Measurements from ENCODE around the gene USH1C. TPM values are rescaled to one million over a fixed set of nuclear protein-coding genes. Genes with fewer than 3 reads are reported as not detected.

The USH1C gene
- polyA plus RNA-seq, 1 donor from 2014 or later = not detected

DNA sequence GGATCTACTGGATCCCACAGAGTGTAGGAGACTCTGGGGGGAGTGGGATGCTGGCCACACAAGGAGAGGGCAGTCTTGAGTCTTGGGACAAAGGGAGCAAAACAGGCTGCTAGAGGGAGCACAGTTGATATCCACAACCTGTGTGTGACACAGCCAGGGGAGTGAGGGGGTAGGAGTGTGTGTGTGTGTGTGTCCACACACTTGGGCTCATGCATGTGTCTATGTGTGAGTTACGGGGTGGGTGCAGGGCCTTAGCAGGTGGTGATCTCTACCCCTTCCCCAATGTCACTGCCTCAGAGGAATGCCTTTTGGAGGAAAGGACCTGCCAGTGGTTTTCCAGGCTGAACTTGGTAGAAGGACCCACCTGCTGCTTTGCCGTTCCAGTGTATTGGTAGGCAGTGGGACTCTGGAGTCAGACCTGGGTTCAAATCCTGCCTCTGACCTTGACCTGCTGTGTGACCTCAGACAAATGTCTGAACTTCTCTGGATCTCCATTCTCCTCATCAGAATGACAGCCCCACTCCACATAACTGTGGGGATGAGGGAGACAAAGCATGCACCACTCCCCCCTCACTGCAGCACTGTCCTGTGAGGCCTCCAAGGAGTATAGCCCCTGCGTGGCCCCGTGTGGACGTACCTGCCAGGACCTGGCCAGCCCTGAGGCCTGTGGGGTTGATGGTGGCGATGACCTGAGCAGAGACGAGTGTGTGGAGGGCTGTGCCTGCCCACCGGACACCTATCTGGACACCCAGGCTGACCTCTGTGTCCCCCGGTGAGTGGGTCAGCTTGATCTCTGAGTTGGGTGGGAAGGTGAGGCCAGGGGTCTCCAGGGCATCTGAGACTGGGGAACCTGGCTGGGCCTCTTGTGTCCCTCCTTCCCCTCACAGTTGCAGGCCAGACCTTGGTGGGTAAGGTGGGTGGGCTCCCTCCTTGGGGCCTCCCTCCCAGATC, 30.2 kb upstream of the USH1C start:
- Mint-ChIP-seq H3K27me3 (peaks cover 6% of the 10 kb centered on the region), H3K36me3 (no peaks in the 10 kb centered on the region), H3K4me1 (peaks cover 0 to 4% (median 0%) of the 10 kb centered on the region in 3 donors), H3K9me3 (no peaks in the 10 kb centered on the region), H3K27ac (peak overlapping the region in 1 of 3 donors; percentile 17), H3K4me3 (no peak overlapping the region)

DNA sequence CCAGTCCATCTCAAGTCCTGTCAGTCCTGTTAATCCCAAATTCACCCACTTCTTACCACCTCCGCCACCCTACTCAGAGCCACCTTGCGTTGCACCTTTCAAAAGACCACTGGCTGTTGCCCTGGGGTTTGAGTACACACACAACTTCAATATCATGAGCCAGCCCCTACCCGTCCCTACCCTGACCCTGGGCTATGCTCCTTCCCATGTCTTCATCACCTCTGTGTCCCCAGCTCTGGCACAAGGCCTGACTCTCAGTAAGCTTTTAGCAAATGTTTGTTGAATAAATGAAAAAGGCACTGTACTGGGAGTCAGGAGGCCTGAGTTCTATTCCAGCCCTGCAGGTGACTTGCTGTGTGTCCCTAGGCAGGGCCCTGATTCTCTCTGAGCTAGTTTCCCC, 29.3 kb upstream of the USH1C start:
- Mint-ChIP-seq H3K27me3 (peaks cover 5% of the 10 kb centered on the region), H3K4me3 (no peak overlapping the region), H3K27ac (no peak overlapping the region), H3K36me3 (no peaks in the 10 kb centered on the region), H3K9me3 (no peaks in the 10 kb centered on the region), H3K4me1 (peaks cover 0 to 4% (median 0%) of the 10 kb centered on the region in 3 donors)

DNA sequence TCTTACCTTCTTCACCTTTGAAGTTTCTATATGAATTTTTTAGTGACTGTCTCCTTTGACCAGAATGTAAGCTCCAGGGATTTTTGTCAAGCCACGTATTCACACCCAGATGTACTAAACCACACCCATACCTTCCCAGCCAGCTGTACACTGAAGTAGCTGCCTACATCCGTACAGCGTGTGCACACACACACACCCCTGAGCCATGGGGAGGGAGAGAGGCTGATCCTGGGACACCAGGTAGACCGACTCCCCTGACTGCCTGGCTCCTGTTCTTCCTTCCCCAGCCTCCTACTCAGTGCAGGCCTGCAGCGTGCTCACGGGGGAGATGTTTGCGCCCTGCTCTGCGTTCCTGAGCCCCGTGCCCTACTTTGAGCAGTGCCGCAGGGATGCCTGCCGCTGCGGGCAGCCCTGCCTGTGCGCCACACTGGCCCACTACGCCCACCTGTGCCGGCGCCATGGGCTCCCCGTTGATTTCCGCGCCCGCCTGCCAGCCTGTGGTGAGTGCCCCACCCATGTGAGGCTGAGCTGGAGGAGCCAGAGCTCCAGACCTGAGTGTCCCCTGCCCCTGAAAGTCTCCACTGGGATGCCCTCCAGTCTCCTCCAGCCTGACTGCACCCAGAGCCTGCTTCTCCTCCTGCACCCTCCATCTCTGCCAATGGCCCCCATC, 28.7 kb upstream of the USH1C start:
- H3K4me1 Mint-ChIP-seq = peaks cover 0 to 4% (median 0%) of the 10 kb centered on the region in 3 donors
- no peaks in the 10 kb centered on the region for H3K36me3 Mint-ChIP-seq
- H3K27me3 Mint-ChIP-seq = peaks cover 2% of the 10 kb centered on the region
- H3K27ac Mint-ChIP-seq = no peak overlapping the region
- H3K9me3 Mint-ChIP-seq = no peaks in the 10 kb centered on the region
- no peak overlapping the region for H3K4me3 Mint-ChIP-seq

DNA sequence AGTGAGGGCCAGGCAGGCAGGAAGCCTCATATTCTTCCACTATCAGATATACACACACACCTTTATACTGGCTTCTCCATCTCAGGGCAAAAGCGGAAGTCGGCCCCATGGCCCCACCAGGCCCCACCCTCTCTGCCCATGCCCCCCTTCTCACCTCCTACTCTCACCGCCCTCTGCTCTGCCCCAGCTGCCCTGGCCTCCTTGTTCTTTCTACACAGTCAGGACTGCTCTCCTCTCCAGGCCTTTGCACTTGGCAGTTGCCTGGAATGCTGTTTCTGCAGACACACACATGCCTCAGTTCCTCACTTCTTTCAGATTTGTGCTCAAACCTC, 28.1 kb upstream of the USH1C start:
- peak overlapping the region in 1 of 4 donors; percentile 44 for H3K4me3 Mint-ChIP-seq
- H3K4me1 Mint-ChIP-seq = peaks cover 0 to 4% (median 0%) of the 10 kb centered on the region in 3 donors
- H3K27me3 Mint-ChIP-seq = no peaks in the 10 kb centered on the region

DNA sequence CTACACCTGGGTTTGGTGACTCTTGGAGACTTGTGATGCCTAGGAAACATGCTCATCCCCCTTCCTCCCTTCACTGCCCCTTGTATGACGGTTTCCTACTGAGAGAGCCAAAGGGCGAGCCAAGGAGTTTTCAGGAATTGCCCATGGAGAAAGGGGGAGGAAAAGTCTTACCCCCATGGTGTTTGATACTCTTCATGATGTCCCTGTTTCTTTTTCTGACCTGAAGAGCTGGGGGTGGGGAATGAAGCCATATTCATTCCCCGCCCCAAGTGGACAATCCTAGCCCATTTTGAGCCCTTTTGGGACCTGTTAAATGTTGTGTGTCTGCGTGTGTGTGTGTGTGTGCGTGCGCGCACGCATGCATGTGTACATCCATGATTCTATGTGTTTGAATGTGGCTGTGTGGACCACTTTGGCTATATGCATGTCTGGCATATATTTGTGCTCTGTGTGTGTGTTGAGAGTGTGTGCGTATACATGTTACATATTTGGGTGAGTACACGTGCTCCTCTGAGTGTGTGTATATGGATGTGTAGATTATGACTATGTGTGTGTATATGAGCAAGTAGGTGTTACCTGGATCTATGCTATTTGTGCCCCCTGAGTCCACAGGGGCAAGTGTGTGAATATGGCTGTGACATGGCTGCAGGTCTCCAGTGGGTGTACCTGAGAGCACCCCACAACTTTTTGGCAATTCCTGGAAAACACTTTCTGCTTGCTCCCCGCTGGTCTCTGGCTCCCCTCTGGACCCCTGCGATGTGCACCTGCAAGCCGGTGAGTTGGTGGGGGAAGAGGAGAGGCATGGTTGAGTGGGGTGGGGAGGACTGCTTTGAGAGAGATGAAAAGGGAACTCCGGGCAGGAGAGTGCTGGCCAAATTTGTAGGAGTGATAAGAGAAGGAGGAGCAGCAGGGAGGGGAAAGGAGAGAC, 27.5 kb upstream of the USH1C start:
- Mint-ChIP-seq H3K4me1 (peaks cover 0 to 4% (median 0%) of the 10 kb centered on the region in 3 donors), H3K36me3 (no peaks in the 10 kb centered on the region), H3K27ac (no peak overlapping the region), H3K27me3 (no peaks in the 10 kb centered on the region), H3K4me3 (no peak overlapping the region), H3K9me3 (no peaks in the 10 kb centered on the region)

More for the DNA sequence above, 28.1 kb upstream of the USH1C start:
- no peaks in the 10 kb centered on the region for H3K36me3 Mint-ChIP-seq
- H3K27ac Mint-ChIP-seq = no peak overlapping the region
- no peaks in the 10 kb centered on the region for H3K9me3 Mint-ChIP-seq

DNA sequence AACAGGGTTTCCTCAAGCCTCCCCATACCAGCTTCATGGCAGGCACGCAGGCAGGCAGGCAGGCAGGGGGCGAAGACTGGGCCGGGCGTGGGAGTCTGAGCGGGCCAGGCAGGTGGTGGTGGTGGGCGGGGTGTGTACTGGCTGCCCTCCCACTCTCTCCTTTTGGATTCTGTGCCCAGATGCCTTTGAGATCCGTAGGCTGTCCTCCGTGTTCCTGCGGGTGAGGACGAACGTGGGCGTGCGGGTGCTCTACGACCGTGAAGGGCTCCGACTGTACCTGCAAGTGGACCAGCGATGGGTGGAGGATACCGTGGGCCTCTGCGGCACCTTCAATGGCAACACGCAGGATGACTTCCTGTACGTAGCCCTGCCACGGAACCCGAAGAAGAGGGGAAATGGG, 25.8 kb upstream of the USH1C start:
- H3K4me3 Mint-ChIP-seq = no peak overlapping the region
- no peak overlapping the region for H3K27ac Mint-ChIP-seq
- H3K9me3 Mint-ChIP-seq = no peaks in the 10 kb centered on the region
- H3K4me1 Mint-ChIP-seq = peaks cover 0 to 4% (median 0%) of the 10 kb centered on the region in 3 donors
- H3K36me3 Mint-ChIP-seq = no peaks in the 10 kb centered on the region
- H3K27me3 Mint-ChIP-seq = no peaks in the 10 kb centered on the region

DNA sequence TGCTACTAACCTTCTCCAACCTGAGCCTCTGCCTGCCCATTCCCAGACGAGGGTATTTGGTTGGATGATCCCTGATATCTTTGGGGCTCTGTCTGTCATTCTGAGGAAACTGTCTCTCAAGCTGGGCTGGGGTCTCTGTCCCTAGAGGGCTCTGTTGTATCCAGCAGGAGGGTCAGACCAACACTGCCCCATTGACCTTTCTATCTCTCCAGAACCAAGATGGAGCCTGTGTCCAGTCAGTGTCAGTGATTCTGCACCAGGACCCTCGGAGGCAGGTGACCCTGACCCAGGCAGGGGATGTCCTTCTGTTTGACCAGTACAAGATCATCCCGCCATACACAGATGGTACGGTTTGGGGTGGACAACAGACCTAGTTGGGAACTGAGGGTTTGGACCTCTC, 24.7 kb upstream of the USH1C start:
- Mint-ChIP-seq H3K4me3 (no peak overlapping the region), H3K9me3 (no peaks in the 10 kb centered on the region), H3K27ac (no peak overlapping the region), H3K36me3 (no peaks in the 10 kb centered on the region), H3K4me1 (peaks cover 0 to 4% (median 0%) of the 10 kb centered on the region in 3 donors), H3K27me3 (no peaks in the 10 kb centered on the region)

DNA sequence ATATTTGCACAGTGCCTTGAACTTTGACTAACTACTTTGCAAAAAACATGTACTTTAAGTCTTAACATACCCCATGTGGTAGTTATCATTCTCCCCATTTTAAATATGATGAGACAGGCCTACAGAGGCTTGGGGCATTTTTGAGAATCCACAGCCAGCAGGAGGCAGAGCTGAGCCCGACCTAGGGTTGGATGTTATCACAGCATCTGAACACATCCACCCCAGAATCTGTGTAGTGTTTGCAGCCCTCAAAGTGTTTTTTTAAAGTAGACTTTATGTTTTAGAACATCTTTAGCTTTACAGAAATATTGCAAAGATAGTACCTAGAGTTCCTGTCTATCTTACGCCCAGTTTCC, 20.4 kb upstream of the USH1C start:
- Mint-ChIP-seq H3K27me3 (peaks cover 4% of the 10 kb centered on the region), H3K36me3 (no peaks in the 10 kb centered on the region), H3K9me3 (no peaks in the 10 kb centered on the region), H3K27ac (no peak overlapping the region), H3K4me1 (no peaks in the 10 kb centered on the region), H3K4me3 (no peak overlapping the region)

DNA sequence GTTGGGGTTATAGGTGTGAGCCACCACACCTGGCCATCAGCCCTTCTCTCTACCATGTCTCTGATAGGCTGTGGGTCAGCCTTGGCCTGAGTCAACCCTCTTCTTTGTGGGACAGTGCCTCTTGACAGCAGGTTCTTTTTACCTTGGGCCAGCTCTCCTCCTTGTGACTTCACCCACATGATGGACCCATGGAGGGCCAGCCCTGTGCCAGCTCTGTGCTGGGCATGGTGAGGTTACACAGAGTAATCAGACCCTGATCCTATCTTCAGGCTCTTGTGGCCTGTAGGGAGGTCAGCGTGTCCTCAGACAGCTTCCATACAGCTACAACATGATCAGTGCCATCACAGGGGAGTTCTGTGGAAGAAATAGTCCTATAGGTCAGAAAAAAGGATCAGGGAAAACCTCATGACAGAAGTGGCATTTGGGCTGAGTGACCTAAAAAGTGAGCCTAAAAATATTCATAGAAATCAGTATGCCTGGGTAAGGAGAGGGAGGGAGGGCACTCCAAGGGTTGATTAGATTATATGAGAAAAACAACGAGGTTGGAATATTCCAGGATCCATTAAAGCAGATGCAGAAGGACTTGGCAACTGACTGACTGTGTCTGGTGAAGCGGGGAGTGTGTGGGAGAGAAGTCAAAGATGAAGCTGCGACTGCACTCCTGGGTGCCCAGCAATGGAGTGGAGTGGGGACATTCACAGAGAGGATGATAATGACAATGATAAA, 19.9 kb upstream of the USH1C start:
- peaks cover 4% of the 10 kb centered on the region for H3K27me3 Mint-ChIP-seq
- no peak overlapping the region for H3K4me3 Mint-ChIP-seq
- no peaks in the 10 kb centered on the region for H3K4me1 Mint-ChIP-seq
- no peaks in the 10 kb centered on the region for H3K9me3 Mint-ChIP-seq
- no peak overlapping the region for H3K27ac Mint-ChIP-seq
- no peaks in the 10 kb centered on the region for H3K36me3 Mint-ChIP-seq

DNA sequence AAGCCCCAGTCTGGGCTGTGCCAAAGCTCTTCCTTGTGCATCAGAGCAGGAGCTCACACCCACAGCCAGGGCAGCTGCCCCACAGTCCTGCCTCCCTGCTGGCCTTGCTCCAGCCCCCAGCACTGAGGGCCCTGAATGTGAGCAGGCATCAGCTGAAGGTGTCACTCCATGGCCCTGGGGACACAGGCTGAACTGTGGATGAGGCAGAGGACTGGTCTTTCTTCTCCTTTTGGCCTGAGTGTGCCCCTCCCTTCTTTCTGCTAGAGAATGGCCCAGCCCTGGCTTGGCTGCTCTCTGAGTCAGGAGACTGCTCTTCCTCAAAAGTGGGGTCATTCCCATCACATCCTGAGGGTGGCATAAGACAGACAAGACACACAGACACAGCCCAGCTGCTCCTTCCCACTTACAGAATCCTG, 19.0 kb upstream of the USH1C start:
- H3K27me3 Mint-ChIP-seq = peaks cover 7% of the 10 kb centered on the region
- H3K9me3 Mint-ChIP-seq = no peaks in the 10 kb centered on the region
- H3K36me3 Mint-ChIP-seq = no peaks in the 10 kb centered on the region
- H3K27ac Mint-ChIP-seq = no peak overlapping the region
- H3K4me1 Mint-ChIP-seq = no peaks in the 10 kb centered on the region
- H3K4me3 Mint-ChIP-seq = no peak overlapping the region

DNA sequence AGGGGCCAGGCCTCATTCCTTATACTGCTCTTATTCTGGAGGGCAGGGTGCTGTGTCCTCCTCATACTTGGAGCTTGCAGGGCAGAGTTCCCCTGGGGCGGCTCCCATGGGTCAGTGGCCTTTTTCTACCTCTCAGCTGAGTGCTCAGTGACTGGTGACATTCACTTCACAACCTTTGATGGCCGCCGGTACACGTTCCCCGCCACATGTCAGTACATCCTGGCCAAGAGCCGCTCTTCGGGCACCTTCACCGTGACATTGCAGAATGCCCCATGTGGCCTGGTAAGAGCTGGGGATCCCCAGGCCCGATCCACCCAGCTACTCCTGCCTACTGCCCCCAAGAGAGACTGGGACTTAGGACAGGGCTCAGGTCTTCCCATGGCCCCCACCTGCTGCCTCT, 17.3 kb upstream of the USH1C start:
- Mint-ChIP-seq H3K27ac (peak overlapping the region in 1 of 3 donors; percentile 62), H3K27me3 (peaks cover 12% of the 10 kb centered on the region), H3K4me3 (no peak overlapping the region), H3K9me3 (no peaks in the 10 kb centered on the region), H3K4me1 (no peaks in the 10 kb centered on the region), H3K36me3 (no peaks in the 10 kb centered on the region)

DNA sequence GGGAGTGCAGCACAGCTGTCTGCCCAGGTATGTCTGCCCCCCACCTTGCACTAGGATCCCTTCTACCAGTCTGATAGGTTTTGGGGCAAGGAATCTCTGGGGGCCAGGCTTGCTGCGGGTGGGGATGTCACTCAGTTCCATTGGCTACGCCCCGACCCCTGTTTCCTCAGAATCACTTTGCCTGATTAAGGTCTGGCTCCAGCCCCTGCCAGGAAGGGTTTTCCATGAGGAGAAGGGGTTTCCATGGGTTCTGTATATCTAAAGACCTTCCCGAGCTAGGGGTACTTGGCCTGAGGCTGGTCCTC, 16.8 kb upstream of the USH1C start:
- Mint-ChIP-seq H3K4me3 (no peak overlapping the region), H3K27me3 (peaks cover 12% of the 10 kb centered on the region), H3K4me1 (no peaks in the 10 kb centered on the region), H3K36me3 (no peaks in the 10 kb centered on the region), H3K9me3 (no peaks in the 10 kb centered on the region), H3K27ac (no peak overlapping the region)

DNA sequence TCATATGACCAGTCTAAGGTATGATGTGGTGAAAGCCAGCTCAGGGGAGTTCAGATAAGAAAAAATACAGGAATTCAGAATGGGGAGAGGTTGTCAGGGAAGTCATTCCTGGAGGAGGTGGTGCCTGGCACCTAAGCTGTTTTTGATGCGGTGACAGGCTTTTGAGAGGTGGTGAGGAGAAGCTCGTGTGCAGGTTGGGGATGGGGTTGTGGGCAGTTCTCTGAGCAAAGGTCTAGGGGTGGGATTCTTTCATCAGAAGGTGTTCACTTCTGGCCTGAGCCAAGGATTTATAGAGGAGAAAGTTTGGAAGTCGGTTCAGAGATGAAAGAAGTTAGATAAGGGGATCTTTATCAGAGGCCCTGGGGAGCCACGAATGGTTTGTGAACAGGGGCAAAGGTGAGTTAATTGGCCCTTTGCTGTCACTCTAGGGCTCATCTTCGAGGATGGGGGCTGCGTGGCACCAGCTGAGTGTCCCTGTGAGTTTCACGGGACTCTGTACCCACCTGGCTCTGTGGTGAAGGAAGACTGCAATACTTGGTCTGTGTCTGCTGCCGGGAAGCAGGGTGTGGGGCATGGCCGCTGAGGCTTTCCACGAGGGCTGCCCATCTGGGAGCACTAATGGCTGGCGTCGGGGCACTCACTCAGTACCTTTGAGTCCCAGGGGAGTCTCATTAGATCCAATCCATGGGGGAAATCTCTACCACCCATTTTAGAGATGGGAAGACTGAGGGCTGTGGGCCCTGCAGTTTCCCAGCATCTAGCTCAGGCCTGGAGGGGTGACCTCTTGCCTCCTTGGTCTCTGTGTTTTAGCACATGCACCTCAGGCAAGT, 16.3 kb upstream of the USH1C start:
- peaks cover 12% of the 10 kb centered on the region for H3K27me3 Mint-ChIP-seq
- H3K9me3 Mint-ChIP-seq = no peaks in the 10 kb centered on the region
- H3K36me3 Mint-ChIP-seq = no peaks in the 10 kb centered on the region
- H3K27ac Mint-ChIP-seq = no peak overlapping the region
- H3K4me1 Mint-ChIP-seq = no peaks in the 10 kb centered on the region
- no peak overlapping the region for H3K4me3 Mint-ChIP-seq

Measured in IgD-negative memory B cell (primary cell).